Body of pancreas (tissue), 4 donors: ENCODE measurements around the gene CIAO2A. TPM values are rescaled to one million over a fixed set of nuclear protein-coding genes. Genes with fewer than 3 reads are reported as not detected.

ENCODE experiments used
- ATAC-seq: fragments of 150-250 bp; one replicate; pipeline ENCODE4 v1.9.1; 2016
- DNase-seq, 4 donors: peaks; one replicate each; pipeline ENCODE4 v3.0.0-alpha.2; 2019
- H3K27ac ChIP-seq, 4 donors: fragments of 200-600 bp; sonication (generic); 1 replicate in 3 of 4; 2 replicates in 1 of 4; pipeline versions ENCODE4 v1.5.1 to v1.6.1; 2016 to 2019; ENCODE audit warnings: mild to moderate bottlenecking in 1 of 4, mixed read lengths in 1 of 4, moderate library complexity in 1 of 4
- H3K27me3 ChIP-seq, 2 donors: fragments of 200-600 bp; sonication (generic); one replicate each; pipeline ENCODE4 v1.6.0; 2016; ENCODE audit warnings: mild to moderate bottlenecking in 1 of 2
- H3K36me3 ChIP-seq, 2 donors: fragments of 200-600 bp; sonication (generic); replicated peaks in 1 of 2; 2 replicates each; pipeline ENCODE4 v1.5.1; 2016; ENCODE audit warnings: low read depth in 2 of 2; ENCODE audit not compliant: insufficient read depth in 1 of 2
- H3K4me1 ChIP-seq: fragments of 200-600 bp; sonication (generic); one replicate; pipeline ENCODE4 v1.6.0; 2016
- H3K4me3 ChIP-seq, 2 donors: fragments of 200-600 bp; sonication (generic); 1 replicate in 1 of 2; 2 replicates in 1 of 2; pipeline ENCODE4 v1.5.1; 2016 to 2019
- H3K9me3 ChIP-seq, 3 donors: fragments of 200-600 bp; sonication (generic); 1 replicate in 2 of 3; 2 replicates in 1 of 3; pipeline ENCODE4 v1.5.1; 2016
- POLR2A ChIP-seq, 3 donors: fragments of 450-650 bp; IDR thresholded peaks; one replicate each; pipeline ENCODE4 v1.6.1; 2016; ENCODE audit warnings: antibody characterized with exemption in 3 of 3, mild to moderate bottlenecking in 2 of 3
- WGBS, 2 donors: methylation state at CpG; one replicate each; pipeline ENCODE4 v1.1.5; 2017; 5-methylcytosine and 5-hydroxymethylcytosine counted together
- intact Hi-C: fragments of 100-400 bp; cut with DNase I; formaldehyde crosslinking; loops from one replicate; pipeline ENCODE4 v1.15.1; 2023
- total RNA-seq, 2 donors: library from RNA; depleted of rRNA; stranded (reverse); fragments of >200 nt; gene quantifications; one replicate each; pipeline ENCODE4 v1.1.0, GENCODE V29; 2016
- TF ChIP-seq, protein P1 (sequence below), 7 experiments: fragments of 450-650 bp in 4 of 7; fragments of 200-600 bp in 3 of 7; sonication (generic) in 3 of 7; IDR thresholded peaks; one replicate each; pipeline ENCODE4 v1.5.1; 2016 to 2019; ENCODE audit warnings: antibody characterized with exemption in 7 of 7

Gene CIAO2A
- total RNA-seq, 2 donors from 2014 or later = 48.1 to 57.1 TPM

DNA sequence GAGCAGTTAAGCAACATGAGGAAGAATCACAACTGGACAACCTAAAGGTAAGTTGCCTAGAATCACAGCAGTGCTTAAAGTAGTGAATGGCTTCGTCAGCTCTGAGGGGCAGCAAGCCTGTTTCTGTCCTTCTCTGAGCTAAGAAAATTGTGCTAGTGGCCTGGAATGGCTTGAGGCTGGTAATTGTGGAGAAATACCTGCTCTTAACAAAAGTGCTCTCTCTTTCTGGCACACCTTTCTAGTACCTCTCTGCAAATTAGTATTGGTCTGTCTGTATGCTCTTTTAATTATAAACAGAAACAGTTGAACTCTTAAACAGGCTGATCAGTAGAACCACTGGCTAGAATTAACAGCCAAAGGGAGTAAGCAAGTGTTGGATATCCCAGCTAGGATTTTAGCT, 13.7 kb upstream of the CIAO2A start:
- Histone ChIP-seq H3K4me3 (no peak overlapping the region), H3K9me3 (no peaks in the 10 kb centered on the region), H3K36me3 (no peaks in the 10 kb centered on the region), H3K4me1 (peaks cover 48% of the 10 kb centered on the region), H3K27me3 (no peaks in the 10 kb centered on the region), H3K27ac (no peak overlapping the region)
- intact Hi-C loops = no loop called here
- ATAC-seq (no peak), DNase-seq (no peak)
- TF ChIP-seq, protein P1, sequence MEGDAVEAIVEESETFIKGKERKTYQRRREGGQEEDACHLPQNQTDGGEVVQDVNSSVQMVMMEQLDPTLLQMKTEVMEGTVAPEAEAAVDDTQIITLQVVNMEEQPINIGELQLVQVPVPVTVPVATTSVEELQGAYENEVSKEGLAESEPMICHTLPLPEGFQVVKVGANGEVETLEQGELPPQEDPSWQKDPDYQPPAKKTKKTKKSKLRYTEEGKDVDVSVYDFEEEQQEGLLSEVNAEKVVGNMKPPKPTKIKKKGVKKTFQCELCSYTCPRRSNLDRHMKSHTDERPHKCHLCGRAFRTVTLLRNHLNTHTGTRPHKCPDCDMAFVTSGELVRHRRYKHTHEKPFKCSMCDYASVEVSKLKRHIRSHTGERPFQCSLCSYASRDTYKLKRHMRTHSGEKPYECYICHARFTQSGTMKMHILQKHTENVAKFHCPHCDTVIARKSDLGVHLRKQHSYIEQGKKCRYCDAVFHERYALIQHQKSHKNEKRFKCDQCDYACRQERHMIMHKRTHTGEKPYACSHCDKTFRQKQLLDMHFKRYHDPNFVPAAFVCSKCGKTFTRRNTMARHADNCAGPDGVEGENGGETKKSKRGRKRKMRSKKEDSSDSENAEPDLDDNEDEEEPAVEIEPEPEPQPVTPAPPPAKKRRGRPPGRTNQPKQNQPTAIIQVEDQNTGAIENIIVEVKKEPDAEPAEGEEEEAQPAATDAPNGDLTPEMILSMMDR (IDR thresholded peaks at IDR 0.05) = no peak
- no peak for TF ChIP-seq POLR2A (IDR thresholded peaks at IDR 0.05)
- WGBS, 2 donors = 85 to 95% methylated on average over 1 of the region's 1 CpG

DNA sequence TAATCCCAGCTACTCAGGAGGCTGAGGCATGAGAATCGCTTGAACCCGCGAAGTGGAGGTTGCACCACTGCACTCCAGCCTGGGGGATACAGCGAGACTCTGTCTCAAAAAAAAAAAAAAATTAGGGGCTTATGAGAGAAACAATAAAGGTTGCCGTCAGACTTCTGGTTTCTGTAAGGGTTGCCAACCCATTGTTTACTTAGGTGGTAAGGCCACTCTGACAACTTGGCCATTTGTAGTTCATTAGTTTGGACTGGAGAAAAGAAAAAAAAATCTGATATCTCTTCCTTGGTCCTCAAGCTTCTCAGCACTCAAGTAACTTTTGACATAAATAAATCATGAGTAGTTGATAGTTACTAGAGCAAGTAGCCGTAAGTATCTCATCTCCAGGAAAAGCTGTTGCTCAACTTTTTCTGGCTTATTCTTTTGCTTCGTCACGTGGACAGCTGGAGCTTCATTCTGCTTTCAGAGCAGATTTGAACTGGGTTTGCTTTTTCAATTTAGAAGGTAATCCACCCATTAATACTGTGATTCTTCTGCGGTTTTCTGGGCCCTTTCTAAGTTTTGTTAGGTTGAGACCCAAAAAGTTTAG, 11.6 kb upstream of the CIAO2A start:
- 55 to 70% methylated on average over 9 of the region's 9 CpGs for WGBS, 2 donors

DNA sequence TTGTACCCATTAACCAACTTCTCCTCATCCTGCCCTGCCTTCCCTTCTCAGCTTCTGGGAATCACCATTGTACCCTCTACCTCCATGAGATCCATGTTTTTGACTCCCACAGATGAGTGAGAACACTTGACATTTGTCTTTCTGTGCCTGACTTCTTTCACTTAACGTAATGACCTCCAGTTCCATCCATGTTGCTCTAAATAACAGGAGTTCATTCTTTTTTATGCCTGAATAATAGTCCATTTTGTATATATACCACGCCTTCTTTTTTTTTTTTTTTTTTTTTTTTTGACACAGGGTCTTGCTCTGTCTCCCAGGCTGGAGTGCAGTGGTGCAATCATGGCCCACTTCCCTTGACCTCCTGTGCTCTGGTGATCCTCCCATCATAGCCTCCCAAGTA, 8.9 kb upstream of the CIAO2A start:
- intact Hi-C loops = no loop called here
- Histone ChIP-seq H3K4me3 (no peak overlapping the region), H3K9me3 (no peaks in the 10 kb centered on the region), H3K27ac (no peak overlapping the region), H3K36me3 (no peaks in the 10 kb centered on the region), H3K4me1 (peaks cover 57% of the 10 kb centered on the region), H3K27me3 (no peaks in the 10 kb centered on the region)
- no peak for DNase-seq
- ATAC-seq = no peak
- 95 to 100% methylated on average over 2 of the region's 2 CpGs for WGBS, 2 donors
- TF ChIP-seq POLR2A (IDR thresholded peaks at IDR 0.05) = no peak
- TF ChIP-seq, protein P1 (IDR thresholded peaks at IDR 0.05) = no peak

More for the DNA sequence above, 11.6 kb upstream of the CIAO2A start:
- peak overlapping the region in 3 of 4 donors; percentile 4 to 63 (median 48) for H3K27ac ChIP-seq
- TF ChIP-seq POLR2A (IDR thresholded peaks at IDR 0.05) = no peak
- TF ChIP-seq, protein P1 (IDR thresholded peaks at IDR 0.05) = no peak
- intact Hi-C loops = no loop called here
- no peaks in the 10 kb centered on the region for H3K36me3 ChIP-seq
- no peaks in the 10 kb centered on the region for H3K9me3 ChIP-seq
- no peak overlapping the region for H3K4me3 ChIP-seq
- peak; percentile 64 for ATAC-seq
- DNase-seq = peak in 2 of 4 donors; percentile 23 to 46
- H3K4me1 ChIP-seq = peaks cover 40% of the 10 kb centered on the region
- no peaks in the 10 kb centered on the region for H3K27me3 ChIP-seq

DNA sequence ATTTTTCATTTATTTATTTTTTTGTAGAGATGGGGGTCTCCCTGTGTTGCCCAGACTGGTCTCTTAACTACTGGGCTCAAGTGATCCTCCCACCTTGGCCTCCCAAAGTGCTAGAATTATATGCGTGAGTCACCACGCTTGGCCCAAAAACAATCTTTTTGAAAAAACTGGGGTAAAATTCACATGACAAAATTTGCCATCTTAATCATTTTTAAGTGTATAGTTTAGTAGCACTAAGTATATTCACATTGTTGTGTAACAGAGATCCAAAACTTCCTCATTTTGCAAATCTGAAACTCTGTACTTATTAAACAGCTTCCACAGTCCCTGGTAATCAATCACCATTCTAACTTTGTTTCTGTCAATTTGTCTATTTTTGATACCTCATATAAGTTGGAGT, 7.3 kb upstream of the CIAO2A start:
- no peaks in the 10 kb centered on the region for H3K9me3 ChIP-seq
- H3K4me1 ChIP-seq = peaks cover 62% of the 10 kb centered on the region
- no peak for TF ChIP-seq POLR2A (IDR thresholded peaks at IDR 0.05)
- TF ChIP-seq, protein P1 (IDR thresholded peaks at IDR 0.05) = no peak
- 77 to 94% methylated on average over 2 of the region's 2 CpGs for WGBS, 2 donors
- H3K27ac ChIP-seq = peak overlapping the region in 2 of 4 donors; percentile 1 to 12
- ATAC-seq (no peak), DNase-seq (no peak)
- H3K36me3 ChIP-seq = no peaks in the 10 kb centered on the region
- no peak overlapping the region for H3K4me3 ChIP-seq
- no peaks in the 10 kb centered on the region for H3K27me3 ChIP-seq
- intact Hi-C loops = no loop called here

DNA sequence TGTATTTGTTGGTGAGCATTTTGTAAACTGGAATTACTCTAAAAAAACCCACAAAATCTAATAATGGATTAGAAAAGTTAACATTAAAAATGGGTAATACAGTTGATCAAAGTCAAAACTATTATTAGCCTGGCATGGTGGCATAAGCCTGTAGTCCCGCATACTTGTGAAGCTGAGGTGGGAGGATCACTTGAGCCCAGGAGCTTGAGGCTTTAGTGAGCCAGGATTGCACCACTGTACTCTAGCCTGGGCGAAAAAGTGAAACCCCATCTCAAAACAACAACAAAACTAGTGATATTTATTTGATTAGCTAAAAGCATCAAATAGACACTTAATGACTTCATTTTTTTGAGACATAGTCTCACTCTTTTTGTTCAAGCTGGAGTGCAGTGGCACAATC, 5.7 kb upstream of the CIAO2A start:
- no peak for ATAC-seq
- Histone ChIP-seq H3K9me3 (no peaks in the 10 kb centered on the region), H3K36me3 (no peaks in the 10 kb centered on the region), H3K27me3 (no peaks in the 10 kb centered on the region), H3K27ac (no peak overlapping the region), H3K4me3 (no peak overlapping the region), H3K4me1 (peaks cover 61% of the 10 kb centered on the region)
- intact Hi-C loops = loop anchor here (10.0 kb wide), 1 partner anchor 55 kb away; the partner anchor contains the start of gene SNX22
- DNase-seq = no peak
- 75 to 87% methylated on average over 2 of the region's 2 CpGs for WGBS, 2 donors
- TF ChIP-seq POLR2A (IDR thresholded peaks at IDR 0.05) = no peak
- TF ChIP-seq, protein P1 (IDR thresholded peaks at IDR 0.05) = no peak
